Measurements from ENCODE around the gene SEMA4B. TPM values are rescaled to one million over a fixed set of nuclear protein-coding genes. Genes with fewer than 3 reads are reported as not detected.

The SEMA4B gene
- total and polyA plus RNA-seq, 9 of the 15 experiments (the other 6 are each of a cell fraction or from before 2014, with no cell fraction given): 1.3 to 33.6 (median 11.0) TPM

- TF ChIP-seq, protein P1, sequence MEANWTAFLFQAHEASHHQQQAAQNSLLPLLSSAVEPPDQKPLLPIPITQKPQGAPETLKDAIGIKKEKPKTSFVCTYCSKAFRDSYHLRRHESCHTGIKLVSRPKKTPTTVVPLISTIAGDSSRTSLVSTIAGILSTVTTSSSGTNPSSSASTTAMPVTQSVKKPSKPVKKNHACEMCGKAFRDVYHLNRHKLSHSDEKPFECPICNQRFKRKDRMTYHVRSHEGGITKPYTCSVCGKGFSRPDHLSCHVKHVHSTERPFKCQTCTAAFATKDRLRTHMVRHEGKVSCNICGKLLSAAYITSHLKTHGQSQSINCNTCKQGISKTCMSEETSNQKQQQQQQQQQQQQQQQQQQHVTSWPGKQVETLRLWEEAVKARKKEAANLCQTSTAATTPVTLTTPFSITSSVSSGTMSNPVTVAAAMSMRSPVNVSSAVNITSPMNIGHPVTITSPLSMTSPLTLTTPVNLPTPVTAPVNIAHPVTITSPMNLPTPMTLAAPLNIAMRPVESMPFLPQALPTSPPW (CRISPR knock-in tag; IDR thresholded peaks at IDR 0.05): peak; percentile 57; the same call in 1 of the 2 replicates
- TF ChIP-seq CBX1 (IDR thresholded peaks at IDR 0.05; ENCODE audit: low read depth) (peak; percentile 93), CEBPG (CRISPR knock-in tag; IDR thresholded peaks at IDR 0.05) (no peak), CEBPG (tag; conservative IDR thresholded peaks at IDR 0.05 in 1 of 2, IDR thresholded peaks at IDR 0.05 in 1 of 2) (peak in 1 of 2 experiments; percentile 44; a peak in 1 of 4 replicates), ZNF778 (CRISPR knock-in tag; IDR thresholded peaks at IDR 0.05) (no peak), C11orf30 (IDR thresholded peaks at IDR 0.05; ENCODE audit: low read depth) (peak; percentile 66), PHF8 (IDR thresholded peaks at IDR 0.05; ENCODE audit: borderline replicate concordance, low read length) (peak; percentile 89), CTCF (IDR thresholded peaks at IDR 0.05 in 2 of 3, conservative IDR thresholded peaks at IDR 0.05 in 1 of 3; ENCODE audit: insufficient read depth in 2 of 3, low read depth in 1 of 3, low read length in 3 of 3) (no peak), ZNF644 (tag; IDR thresholded peaks at IDR 0.05; ENCODE audit: low read depth) (peak; percentile 62), SMAD4 (CRISPR knock-in tag; conservative IDR thresholded peaks at IDR 0.05) (peak; percentile 58), POLR2B (IDR thresholded peaks at IDR 0.05; ENCODE audit: low read depth, partially characterized antibody) (peak; percentile 92), POLR2G (IDR thresholded peaks at IDR 0.05; ENCODE audit: low read depth, low read length) (peak; percentile 98), TBP (optimal IDR thresholded peaks at IDR 0.05; ENCODE audit: low read depth, low read length) (peak; percentile 83), PML (IDR thresholded peaks at IDR 0.05; ENCODE audit: low read length) (peak; percentile 75), SP1 (CRISPR knock-in tag; IDR thresholded peaks at IDR 0.05) (0 out of 2 replicates have a peak, but pooled peaks have one; percentile 27)
- TF ChIP-seq, protein P2, sequence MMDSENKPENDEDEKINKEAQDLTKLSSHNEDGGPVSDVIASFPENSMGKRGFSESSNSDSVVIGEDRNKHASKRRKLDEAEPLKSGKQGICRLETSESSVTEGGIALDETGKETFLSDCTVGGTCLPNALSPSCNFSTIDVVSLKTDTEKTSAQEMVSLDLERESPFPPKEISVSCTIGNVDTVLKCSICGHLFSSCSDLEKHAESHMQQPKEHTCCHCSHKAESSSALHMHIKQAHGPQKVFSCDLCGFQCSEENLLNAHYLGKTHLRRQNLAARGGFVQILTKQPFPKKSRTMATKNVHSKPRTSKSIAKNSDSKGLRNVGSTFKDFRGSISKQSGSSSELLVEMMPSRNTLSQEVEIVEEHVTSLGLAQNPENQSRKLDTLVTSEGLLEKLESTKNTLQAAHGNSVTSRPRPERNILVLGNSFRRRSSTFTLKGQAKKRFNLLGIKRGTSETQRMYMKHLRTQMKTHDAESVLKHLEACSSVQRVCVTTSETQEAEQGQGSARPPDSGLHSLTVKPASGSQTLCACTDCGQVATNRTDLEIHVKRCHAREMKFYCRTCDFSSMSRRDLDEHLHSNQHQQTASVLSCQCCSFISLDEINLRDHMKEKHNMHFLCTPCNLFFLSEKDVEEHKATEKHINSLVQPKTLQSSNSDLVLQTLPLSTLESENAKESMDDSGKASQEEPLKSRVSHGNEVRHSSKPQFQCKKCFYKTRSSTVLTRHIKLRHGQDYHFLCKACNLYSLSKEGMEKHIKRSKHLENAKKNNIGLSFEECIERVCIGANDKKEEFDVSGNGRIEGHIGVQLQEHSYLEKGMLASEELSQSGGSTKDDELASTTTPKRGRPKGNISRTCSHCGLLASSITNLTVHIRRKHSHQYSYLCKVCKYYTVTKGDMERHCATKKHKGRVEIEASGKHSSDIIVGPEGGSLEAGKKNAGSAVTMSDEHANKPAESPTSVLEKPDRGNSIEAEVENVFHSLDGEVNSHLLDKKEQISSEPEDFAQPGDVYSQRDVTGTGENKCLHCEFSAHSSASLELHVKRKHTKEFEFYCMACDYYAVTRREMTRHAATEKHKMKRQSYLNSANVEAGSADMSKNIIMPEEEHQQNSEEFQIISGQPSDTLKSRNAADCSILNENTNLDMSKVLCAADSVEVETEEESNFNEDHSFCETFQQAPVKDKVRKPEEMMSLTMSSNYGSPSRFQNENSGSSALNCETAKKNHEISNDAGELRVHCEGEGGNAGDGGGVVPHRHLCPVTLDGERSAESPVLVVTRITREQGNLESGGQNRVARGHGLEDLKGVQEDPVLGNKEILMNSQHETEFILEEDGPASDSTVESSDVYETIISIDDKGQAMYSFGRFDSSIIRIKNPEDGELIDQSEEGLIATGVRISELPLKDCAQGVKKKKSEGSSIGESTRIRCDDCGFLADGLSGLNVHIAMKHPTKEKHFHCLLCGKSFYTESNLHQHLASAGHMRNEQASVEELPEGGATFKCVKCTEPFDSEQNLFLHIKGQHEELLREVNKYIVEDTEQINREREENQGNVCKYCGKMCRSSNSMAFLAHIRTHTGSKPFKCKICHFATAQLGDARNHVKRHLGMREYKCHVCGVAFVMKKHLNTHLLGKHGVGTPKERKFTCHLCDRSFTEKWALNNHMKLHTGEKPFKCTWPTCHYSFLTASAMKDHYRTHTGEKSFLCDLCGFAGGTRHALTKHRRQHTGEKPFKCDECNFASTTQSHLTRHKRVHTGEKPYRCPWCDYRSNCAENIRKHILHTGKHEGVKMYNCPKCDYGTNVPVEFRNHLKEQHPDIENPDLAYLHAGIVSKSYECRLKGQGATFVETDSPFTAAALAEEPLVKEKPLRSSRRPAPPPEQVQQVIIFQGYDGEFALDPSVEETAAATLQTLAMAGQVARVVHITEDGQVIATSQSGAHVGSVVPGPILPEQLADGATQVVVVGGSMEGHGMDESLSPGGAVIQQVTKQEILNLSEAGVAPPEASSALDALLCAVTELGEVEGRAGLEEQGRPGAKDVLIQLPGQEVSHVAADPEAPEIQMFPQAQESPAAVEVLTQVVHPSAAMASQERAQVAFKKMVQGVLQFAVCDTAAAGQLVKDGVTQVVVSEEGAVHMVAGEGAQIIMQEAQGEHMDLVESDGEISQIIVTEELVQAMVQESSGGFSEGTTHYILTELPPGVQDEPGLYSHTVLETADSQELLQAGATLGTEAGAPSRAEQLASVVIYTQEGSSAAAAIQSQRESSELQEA (IDR thresholded peaks at IDR 0.05; ENCODE audit: low read depth): no peak
Measured at GRCh38 chr15:90265271-90266060, 64.3 kb downstream of the SEMA4B start, which contains the start of gene NGRN (continued).
